Measurements from ENCODE around the gene FHOD3. TPM values are rescaled to one million over a fixed set of nuclear protein-coding genes. Genes with fewer than 3 reads are reported as not detected.

FHOD3 gene
- total and polyA plus RNA-seq, 2 donors (not counting 1 experiment from before 2014, with no cell fraction given): not detected

DNA sequence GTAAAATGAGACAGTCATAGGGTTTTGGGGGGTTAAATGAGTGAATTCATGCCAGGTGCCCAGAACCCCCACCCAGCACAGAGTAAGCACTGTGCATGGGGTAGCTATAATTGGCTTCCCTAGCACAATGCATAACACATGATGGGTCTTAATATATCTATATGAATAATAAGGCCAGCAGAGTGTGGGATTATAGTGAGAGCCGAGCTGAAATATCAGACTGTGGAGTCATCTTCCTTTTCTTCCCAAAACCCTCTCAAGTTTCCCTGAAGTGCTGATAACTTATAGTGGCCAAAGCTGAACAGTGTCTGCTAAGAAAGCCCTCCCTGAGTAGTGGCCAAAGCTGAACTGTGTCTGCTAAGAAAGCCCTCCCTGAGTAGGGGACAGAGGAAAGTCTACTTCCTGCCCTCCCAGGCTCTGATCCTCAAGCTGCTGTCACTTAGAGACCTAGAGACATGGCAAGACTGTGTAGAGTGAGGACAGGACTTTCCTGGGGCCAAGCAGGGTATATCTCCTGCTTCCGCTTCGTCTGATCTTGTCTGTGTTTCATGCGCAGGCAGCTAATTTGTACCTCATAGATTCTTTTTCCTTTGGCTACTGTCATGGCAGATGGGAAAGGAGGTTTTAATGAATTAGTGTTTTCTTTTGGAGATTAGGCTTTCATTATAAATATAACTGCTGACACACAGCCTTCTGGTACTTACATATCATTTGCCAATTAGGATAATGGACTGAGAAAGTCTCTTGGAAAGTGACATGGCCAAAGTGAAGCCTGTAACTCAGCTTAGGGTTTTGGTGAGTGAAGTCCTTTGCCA is 94.9 kb downstream of the FHOD3 start:
- ChIA-PET CTCF (no interaction called here), POLR2A (no interaction called here)
- H3K4me3 ChIP-seq (ENCODE audit: control extremely low read depth in 1 of 5, extremely low read depth in 1 of 5, insufficient read depth in 1 of 5, low read depth in 2 of 5, low read length in 4 of 5): no peak overlapping the region
- no peak overlapping the region for H3K9ac ChIP-seq (ENCODE audit: low read length)
- H3K27ac ChIP-seq (ENCODE audit: low read length in 2 of 2): no peak overlapping the region
- Mint-ChIP-seq H3K9me3 (ENCODE audit: insufficient read depth) (no peaks in the 10 kb centered on the region), H3K4me1 (peaks cover 2% of the 10 kb centered on the region), H3K27ac (no peak overlapping the region), H3K4me3 (no peak overlapping the region), H3K27me3 (no peaks in the 10 kb centered on the region)
- ATAC-seq (ENCODE audit: low read depth): no peak
- no peaks in the 10 kb centered on the region for H3K79me2 ChIP-seq (ENCODE audit: control insufficient read depth, insufficient read depth, low read length)
- no peaks in the 10 kb centered on the region for H4K20me1 ChIP-seq (ENCODE audit: control insufficient read depth, insufficient read depth, low read length, poor library complexity, severe bottlenecking)
- H2AFZ ChIP-seq (ENCODE audit: insufficient read depth, low read depth, low read length, poor library complexity, severe bottlenecking): no peak overlapping the region
- no peaks in the 10 kb centered on the region for H3K4me1 ChIP-seq (ENCODE audit: control insufficient read depth in 2 of 2, insufficient read depth in 2 of 2, low read length in 2 of 2)
- no peaks in the 10 kb centered on the region for H3K27me3 ChIP-seq (replicated peaks in 1 of 4; ENCODE audit: control extremely low read depth in 1 of 4, control insufficient read depth in 3 of 4, insufficient read depth in 4 of 4, low read length in 3 of 4)
- DNase-seq: no peak
- no peak overlapping the region for H3K4me2 ChIP-seq (replicated peaks; ENCODE audit: low read depth, low read length, poor library complexity, severe bottlenecking)
- intact Hi-C loops (cut with micrococcal nuclease): no loop called here
- TF ChIP-seq, protein P1, sequence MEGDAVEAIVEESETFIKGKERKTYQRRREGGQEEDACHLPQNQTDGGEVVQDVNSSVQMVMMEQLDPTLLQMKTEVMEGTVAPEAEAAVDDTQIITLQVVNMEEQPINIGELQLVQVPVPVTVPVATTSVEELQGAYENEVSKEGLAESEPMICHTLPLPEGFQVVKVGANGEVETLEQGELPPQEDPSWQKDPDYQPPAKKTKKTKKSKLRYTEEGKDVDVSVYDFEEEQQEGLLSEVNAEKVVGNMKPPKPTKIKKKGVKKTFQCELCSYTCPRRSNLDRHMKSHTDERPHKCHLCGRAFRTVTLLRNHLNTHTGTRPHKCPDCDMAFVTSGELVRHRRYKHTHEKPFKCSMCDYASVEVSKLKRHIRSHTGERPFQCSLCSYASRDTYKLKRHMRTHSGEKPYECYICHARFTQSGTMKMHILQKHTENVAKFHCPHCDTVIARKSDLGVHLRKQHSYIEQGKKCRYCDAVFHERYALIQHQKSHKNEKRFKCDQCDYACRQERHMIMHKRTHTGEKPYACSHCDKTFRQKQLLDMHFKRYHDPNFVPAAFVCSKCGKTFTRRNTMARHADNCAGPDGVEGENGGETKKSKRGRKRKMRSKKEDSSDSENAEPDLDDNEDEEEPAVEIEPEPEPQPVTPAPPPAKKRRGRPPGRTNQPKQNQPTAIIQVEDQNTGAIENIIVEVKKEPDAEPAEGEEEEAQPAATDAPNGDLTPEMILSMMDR (IDR thresholded peaks at IDR 0.05): no peak
- TF ChIP-seq EZH2 (IDR thresholded peaks at IDR 0.05; ENCODE audit: borderline replicate concordance, insufficient read depth, low read depth, low read length, poor library complexity, severe bottlenecking): no peak
- peaks cover 0 to 9% (median 0%) of the 10 kb centered on the region in 3 donors for H3K9me3 ChIP-seq (ENCODE audit: control extremely low read depth in 1 of 3, control insufficient read depth in 2 of 3, insufficient read depth in 1 of 3, low read length in 2 of 3)
- H3K36me3 ChIP-seq (replicated peaks in 1 of 2; ENCODE audit: control extremely low read depth in 1 of 2, control insufficient read depth in 1 of 2, extremely low read depth in 1 of 2, insufficient read depth in 2 of 2, low read length in 1 of 2): no peaks in the 10 kb centered on the region
- 100% methylated on average over 3 of the region's 4 CpGs for WGBS (ENCODE audit: insufficient coverage)

DNA sequence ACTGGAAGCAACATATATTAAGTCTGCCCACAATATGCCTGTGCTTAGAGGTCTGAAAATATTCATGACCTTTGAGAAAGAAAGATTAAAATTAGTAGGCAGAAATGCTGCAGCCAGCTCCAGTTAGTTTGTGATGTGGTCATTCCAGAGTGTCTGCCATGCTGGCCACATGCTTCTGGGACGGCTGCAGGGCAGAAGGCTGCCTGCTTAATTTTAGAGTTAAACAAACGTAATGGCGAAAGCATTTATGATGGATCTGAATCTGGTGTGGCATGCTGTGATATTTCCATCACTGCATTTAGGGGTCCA is 95.4 kb downstream of the FHOD3 start:
- TF ChIP-seq, protein P1 (IDR thresholded peaks at IDR 0.05): no peak
- no peak for TF ChIP-seq EZH2 (IDR thresholded peaks at IDR 0.05; ENCODE audit: borderline replicate concordance, insufficient read depth, low read depth, low read length, poor library complexity, severe bottlenecking)
- H3K27ac ChIP-seq (ENCODE audit: low read length in 2 of 2): no peak overlapping the region
- ATAC-seq (ENCODE audit: low read depth) (no peak), DNase-seq (no peak)
- H3K9ac ChIP-seq (ENCODE audit: low read length): no peak overlapping the region
- Mint-ChIP-seq H3K27ac (no peak overlapping the region), H3K9me3 (ENCODE audit: insufficient read depth) (no peaks in the 10 kb centered on the region), H3K27me3 (no peaks in the 10 kb centered on the region), H3K4me1 (peaks cover 2% of the 10 kb centered on the region), H3K4me3 (no peak overlapping the region)
- H3K4me3 ChIP-seq (ENCODE audit: control extremely low read depth in 1 of 5, extremely low read depth in 1 of 5, insufficient read depth in 1 of 5, low read depth in 2 of 5, low read length in 4 of 5): no peak overlapping the region
- H4K20me1 ChIP-seq (ENCODE audit: control insufficient read depth, insufficient read depth, low read length, poor library complexity, severe bottlenecking): no peaks in the 10 kb centered on the region
- H3K4me2 ChIP-seq (replicated peaks; ENCODE audit: low read depth, low read length, poor library complexity, severe bottlenecking): no peak overlapping the region
- peaks cover 0 to 9% (median 0%) of the 10 kb centered on the region in 3 donors for H3K9me3 ChIP-seq (ENCODE audit: control extremely low read depth in 1 of 3, control insufficient read depth in 2 of 3, insufficient read depth in 1 of 3, low read length in 2 of 3)
- CTCF ChIA-PET: no interaction called here
- no peaks in the 10 kb centered on the region for H3K27me3 ChIP-seq (replicated peaks in 1 of 4; ENCODE audit: control extremely low read depth in 1 of 4, control insufficient read depth in 3 of 4, insufficient read depth in 4 of 4, low read length in 3 of 4)
- no peaks in the 10 kb centered on the region for H3K79me2 ChIP-seq (ENCODE audit: control insufficient read depth, insufficient read depth, low read length)
- no peaks in the 10 kb centered on the region for H3K4me1 ChIP-seq (ENCODE audit: control insufficient read depth in 2 of 2, insufficient read depth in 2 of 2, low read length in 2 of 2)
- 100% methylated on average over 3 of the region's 3 CpGs for WGBS (ENCODE audit: insufficient coverage)
- no peak overlapping the region for H2AFZ ChIP-seq (ENCODE audit: insufficient read depth, low read depth, low read length, poor library complexity, severe bottlenecking)
- H3K36me3 ChIP-seq (replicated peaks in 1 of 2; ENCODE audit: control extremely low read depth in 1 of 2, control insufficient read depth in 1 of 2, extremely low read depth in 1 of 2, insufficient read depth in 2 of 2, low read length in 1 of 2): no peaks in the 10 kb centered on the region
- POLR2A ChIA-PET: no interaction called here
- intact Hi-C loops (cut with micrococcal nuclease): no loop called here

All from B cell (primary cell).